GM18519 (cell line): Measurements from ENCODE around the gene CLDN17.
A peak's percentile ranks its signal among the peaks of the same experiment; 100 is the strongest.

Experiments used
- ATAC-seq: cut with Tn5 transposase; IDR thresholded peaks from one replicate; pipeline ENCODE4 v1.9.1; 2021; ENCODE audit warnings: mild to moderate bottlenecking, moderate library complexity; ENCODE audit not compliant: unreplicated experiment, low FRiP score

Gene CLDN17

GRCh38 chr21:30166705-30167104 lies at the start of gene CLDN17:
Gene CLDN17, minus strand, starts transcription at chr21:30166805. Its CDS starts 188 bp downstream, at chr21:30166617.
- ATAC-seq = no peak

- ATAC-seq = no peak
Measured at GRCh38 chr21:30216041-30216723, 49.6 kb upstream of the CLDN17 start, which contains the start of gene CLDN8. Gene CLDN8, minus strand, starts transcription at chr21:30216097. Its CDS starts 172 bp downstream, at chr21:30215925.

DNA sequence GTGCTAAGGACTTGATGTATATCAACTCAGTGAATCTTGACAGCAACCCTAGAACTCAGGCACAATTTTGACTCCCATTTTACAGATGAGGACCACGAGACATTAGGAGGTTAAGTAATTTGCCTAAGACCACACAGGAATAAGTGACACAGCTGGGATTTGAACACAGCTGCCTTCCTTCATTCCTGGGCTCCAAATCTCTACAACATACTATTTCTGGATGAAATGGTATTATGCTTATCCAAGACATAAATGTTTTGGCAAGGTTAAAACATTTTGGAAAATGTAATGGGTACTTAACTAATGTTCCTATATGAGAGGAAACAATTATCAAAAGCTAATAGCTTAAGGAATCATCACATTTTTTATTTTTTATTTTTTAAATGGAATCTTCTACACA lies 44.5 kb upstream of the CLDN17 start:
- ATAC-seq = no peak

- ATAC-seq = no peak
Measured at GRCh38 chr21:30209601-30210000, 43.0 kb upstream of the CLDN17 start.

DNA sequence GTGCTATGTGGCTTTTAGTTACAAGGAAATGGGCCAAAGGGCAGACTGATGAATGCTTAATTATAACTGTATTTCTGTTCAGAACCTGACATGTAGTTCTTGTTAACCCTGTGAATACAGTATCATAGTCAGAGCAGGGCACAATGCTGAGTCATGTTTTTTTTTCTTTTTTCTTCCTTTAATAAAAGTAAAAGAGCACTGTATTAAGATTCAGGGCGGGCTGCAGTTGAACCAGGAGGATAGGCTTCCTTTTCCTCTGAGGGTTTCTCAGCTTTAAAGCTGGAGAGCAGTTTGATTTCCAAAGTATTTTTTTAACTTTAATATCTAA lies 40.6 kb upstream of the CLDN17 start:
- no peak for ATAC-seq

DNA sequence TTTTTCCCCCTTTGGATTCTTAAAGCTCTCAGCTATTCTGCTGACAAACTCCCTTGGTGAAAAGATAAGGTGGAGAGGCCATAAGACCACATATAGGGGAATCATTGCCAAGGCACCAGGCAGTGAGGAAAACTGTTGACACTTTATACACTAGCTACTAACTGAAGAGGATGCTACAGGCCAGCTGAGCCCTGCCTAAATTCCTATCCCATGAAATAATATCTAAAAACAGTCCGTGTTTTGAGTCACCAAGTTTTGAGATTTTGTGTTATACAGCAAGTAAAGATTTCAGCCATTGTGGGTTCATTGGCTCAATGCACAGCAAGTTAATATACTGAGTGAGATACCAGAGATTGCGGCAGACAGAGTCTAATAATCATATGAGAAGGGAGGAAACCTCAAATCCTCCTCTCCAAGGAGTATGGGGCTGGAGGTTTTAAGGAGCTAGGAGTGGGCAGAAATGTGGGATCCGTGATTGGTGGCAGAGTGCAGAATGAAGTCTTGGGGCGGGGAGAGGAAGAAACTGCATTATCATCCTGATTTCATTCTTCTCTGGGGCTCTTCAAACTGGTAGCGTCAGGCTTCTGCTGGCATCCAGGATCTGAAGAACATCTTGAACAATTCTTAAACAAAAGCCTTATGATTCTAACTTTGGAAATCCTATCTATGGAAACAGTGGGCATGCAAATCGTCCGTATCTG lies 40.1 kb upstream of the CLDN17 start:
- ATAC-seq = no peak

DNA sequence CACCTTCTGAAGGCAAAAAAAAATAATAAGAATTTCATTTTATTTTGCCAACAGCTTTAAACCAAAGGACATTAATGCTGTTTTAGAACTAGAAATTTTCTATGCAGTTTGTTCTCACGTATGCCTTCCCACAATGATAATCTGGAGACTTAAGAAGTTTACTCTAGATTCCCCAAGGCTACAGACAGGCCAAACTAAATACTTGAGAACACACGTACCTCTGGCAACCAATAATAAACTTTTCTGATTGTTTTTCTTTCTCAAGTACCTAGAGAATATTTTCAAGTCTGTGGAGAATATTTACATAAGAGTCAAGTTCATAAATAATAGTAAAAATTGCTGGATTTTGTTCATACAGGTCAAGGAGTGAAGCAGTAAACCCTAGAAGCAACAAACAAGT lies 33.4 kb upstream of the CLDN17 start:
- ATAC-seq = no peak

DNA sequence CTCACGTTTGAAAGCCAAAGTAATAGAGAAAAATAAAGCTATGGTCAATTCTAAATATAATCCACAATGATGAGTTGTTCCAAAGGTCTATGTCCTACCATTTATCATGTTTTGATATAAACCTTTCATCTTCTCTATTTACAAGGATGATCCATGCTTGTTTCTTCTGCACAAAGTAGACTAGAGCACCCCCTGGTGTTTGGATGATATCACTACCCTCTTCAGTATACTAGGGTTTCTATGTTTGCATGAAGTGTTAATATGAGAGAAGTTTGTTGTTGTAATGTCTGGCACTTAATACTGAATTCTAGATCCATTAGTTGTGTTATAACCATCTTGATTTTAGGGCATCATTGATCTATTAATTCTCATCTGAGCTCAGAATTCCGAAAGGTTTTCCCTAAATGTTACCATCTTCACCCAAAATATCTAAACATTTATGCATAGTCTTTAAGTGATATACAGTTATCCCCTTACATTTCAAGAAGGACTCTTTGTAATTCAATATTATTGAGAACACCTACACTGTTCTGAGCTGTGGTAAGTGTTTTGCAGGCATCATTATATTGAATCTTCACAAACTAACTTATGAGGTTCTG lies 28.2 kb upstream of the CLDN17 start:
- ATAC-seq = peak; percentile 61

GRCh38 chr21:30193201-30193600 lies 26.6 kb upstream of the CLDN17 start:
- no peak for ATAC-seq

GRCh38 chr21:30190554-30190953 lies 23.9 kb upstream of the CLDN17 start:
- no peak for ATAC-seq

DNA sequence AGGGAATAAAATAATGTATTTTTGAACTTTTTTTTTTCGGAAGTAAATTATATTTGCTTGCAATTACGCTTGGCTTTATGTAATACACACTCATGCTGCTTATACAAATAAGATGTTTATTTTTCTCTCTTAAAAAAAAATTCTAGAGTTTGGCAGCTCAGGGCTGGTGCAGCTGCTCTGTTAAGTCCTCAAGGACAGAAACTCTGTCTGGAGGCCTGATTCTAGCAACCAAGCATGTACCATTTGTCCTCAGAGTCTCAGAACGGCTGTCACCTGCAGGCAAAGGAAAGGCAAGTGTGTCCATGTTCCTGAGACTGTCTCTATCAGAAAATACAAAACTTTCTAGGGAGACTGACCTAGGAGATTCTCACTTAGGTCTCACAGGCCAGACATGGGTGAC lies 23.2 kb upstream of the CLDN17 start:
- ATAC-seq = no peak

DNA sequence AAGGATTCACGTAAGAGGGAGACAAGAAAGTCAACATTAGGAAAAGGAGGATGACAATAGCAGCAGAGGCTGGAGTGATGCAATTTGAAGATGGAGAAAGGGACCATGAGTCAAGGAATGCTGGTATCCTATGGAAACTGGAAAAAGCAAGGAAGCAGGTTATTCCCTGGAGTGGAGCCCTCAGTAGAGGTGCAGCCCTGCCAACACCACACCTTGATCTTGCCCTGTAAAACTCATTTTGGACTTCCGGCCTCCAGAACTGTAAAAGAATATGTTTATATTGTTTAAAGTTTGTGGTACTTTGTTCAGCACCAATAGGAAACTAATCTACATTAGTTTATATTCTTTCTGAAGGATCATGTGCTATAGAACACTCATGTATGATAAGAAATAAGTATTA lies 19.6 kb upstream of the CLDN17 start:
- no peak for ATAC-seq

GRCh38 chr21:30168086-30168485 lies 1.5 kb upstream of the CLDN17 start:
- ATAC-seq = no peak

DNA sequence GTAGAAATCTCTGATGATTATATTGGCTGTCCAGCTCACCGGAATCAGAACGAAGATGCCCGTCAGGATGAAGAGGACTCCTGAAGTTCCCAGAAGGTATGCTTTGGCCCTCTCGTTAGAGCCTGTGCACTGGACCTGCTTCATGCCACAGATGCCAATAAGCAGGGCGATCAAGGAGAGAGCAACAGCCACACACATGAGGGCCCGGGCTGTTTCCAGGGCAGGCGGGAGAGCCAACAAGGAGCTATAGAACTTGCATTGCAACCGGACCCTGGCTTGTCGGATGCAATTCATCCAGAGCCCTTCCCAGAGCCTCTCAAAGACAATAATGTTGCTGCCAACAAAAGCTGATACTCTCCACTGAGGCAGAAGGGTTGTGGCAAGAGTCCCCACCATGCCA lies 434 bp downstream of the CLDN17 start:
- ATAC-seq = no peak

DNA sequence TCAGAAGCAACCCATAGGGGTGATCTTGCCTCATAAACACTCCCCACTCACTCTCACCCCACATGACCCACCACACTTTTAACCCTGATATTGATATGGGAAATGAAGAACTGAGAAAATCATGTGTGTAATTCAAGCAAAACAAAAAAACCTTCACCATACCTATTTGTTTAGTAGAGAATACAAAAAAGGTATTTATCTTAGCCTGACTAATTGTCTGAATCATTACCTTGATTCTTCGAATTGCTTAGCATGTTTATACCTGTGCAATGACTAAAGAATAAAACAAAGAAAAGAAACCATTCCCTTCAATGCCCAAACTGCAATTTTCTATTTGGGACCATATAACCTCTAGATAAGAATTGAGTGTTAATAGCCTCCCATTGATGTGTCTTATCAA lies 1.8 kb downstream of the CLDN17 start:
- ATAC-seq = no peak

- no peak for ATAC-seq
Measured at GRCh38 chr21:30153697-30154340, 12.8 kb downstream of the CLDN17 start.

- no peak for ATAC-seq
Measured at GRCh38 chr21:30152792-30153191, 13.8 kb downstream of the CLDN17 start.

- no peak for ATAC-seq
Measured at GRCh38 chr21:30148906-30149305, 17.7 kb downstream of the CLDN17 start.

DNA sequence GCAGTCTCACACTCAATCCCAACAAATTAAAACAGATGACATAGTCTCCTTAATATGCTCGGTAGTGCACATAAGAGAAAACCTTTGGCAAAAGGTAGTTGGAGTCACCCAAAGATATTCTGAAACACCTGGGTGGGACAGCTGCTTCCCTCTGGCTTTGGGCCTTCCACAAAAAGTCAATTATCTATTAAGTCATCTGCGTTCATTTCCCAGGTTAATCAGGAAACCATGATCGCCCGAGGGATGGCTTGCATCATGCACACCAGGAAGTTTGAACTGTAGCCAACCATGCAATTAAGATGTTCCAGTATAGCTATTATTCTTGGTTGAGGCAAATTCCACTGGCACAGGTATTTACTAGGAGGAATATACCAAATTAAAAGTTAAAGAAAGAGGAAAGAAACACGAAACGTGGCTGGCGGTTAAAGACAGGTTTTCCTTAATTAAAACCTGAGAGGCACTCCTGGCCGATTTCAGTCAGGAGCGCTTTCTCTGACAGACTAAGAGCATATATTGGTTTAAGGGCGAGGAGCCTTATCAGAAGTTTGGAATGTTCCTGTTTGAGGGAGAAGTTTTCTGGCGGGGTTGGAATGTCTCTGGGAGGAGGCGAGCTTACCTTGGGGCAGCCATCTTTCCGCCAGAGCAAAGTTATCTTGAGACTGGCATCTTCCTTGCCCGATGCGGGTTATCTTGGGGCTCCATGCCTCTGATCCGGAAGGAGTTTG lies 19.9 kb downstream of the CLDN17 start:
- no peak for ATAC-seq

- ATAC-seq = no peak
Measured at GRCh38 chr21:30138483-30138882, 28.1 kb downstream of the CLDN17 start.

GRCh38 chr21:30129246-30129645 lies 37.4 kb downstream of the CLDN17 start:
- ATAC-seq = no peak
